Cardiac fibroblast (primary cell): ENCODE data around the gene CHCHD6.

Source experiments
- DNase-seq, 2 donors: peaks; one replicate each; pipeline versions ENCODE4 v3.0.0 to v3.0.0-alpha.2; 2010; ENCODE audit warnings: low read depth in 2 of 2
- H3K4me3 ChIP-seq, 2 donors: replicated peaks in 1 of 2; 1 replicate in 1 of 2; 2 replicates in 1 of 2; pipeline ENCODE4 v1.5.1; 2011; ENCODE audit warnings: low read depth in 2 of 2, low read length in 2 of 2, mild to moderate bottlenecking in 2 of 2, moderate library complexity in 1 of 2
- TF ChIP-seq, protein P1 (sequence below): IDR thresholded peaks from one replicate; pipeline ENCODE4 v1.5.1; 2011; ENCODE audit warnings: low read depth, mild to moderate bottlenecking, low read length, inconsistent platforms

CHCHD6 gene

DNA sequence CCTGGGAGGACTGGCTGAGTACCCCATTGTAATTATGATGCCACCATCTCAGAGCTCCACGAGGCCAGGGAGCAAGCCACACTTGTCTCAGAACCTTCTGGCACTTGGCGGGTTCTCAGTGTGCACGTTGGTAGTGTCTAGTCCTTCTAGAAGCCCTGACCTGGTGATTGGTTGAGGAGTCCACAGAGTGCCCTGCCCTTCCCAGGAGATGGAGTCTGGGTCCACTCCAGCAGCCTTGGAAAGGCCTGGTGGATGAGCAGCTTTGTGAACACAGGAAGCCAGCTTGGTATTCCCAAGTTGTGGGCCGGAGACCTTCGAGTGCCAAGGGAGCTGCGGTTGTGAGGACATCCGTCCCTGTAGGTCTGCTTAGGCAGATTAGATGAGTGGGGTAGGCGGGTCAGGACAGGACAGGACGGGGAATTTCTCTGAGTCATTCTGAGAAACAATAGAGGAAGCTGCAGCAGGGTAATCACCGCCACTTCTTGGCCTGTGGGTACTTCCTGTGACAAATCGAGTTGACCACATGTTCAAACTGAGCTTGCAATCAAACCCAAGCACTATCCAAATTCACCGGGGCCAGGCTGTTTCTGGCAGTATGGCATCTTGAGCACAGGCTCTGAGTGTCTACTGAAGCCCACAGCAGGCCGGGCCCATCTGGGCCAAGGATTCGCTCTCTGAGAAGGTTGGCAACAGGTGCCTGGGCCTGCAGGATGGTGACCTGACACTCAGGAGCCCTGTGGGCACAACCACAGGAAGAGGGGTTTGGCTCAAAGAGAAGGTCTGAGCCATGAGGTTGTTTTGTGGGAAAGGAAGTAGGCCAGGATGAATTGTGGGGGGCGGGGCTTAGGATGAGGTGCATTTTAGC lies 207.4 kb downstream of the CHCHD6 start:
- H3K4me3 ChIP-seq, result no peak overlapping the region
- DNase-seq, result peak; percentile 86 to 98
- TF ChIP-seq, protein P1, sequence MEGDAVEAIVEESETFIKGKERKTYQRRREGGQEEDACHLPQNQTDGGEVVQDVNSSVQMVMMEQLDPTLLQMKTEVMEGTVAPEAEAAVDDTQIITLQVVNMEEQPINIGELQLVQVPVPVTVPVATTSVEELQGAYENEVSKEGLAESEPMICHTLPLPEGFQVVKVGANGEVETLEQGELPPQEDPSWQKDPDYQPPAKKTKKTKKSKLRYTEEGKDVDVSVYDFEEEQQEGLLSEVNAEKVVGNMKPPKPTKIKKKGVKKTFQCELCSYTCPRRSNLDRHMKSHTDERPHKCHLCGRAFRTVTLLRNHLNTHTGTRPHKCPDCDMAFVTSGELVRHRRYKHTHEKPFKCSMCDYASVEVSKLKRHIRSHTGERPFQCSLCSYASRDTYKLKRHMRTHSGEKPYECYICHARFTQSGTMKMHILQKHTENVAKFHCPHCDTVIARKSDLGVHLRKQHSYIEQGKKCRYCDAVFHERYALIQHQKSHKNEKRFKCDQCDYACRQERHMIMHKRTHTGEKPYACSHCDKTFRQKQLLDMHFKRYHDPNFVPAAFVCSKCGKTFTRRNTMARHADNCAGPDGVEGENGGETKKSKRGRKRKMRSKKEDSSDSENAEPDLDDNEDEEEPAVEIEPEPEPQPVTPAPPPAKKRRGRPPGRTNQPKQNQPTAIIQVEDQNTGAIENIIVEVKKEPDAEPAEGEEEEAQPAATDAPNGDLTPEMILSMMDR, result no peak

GRCh38 chr3:126912027-126912422 lies 208.0 kb downstream of the CHCHD6 start:
- no peak overlapping the region for H3K4me3 ChIP-seq
- no peak for DNase-seq
- TF ChIP-seq, protein P1, result no peak

DNA sequence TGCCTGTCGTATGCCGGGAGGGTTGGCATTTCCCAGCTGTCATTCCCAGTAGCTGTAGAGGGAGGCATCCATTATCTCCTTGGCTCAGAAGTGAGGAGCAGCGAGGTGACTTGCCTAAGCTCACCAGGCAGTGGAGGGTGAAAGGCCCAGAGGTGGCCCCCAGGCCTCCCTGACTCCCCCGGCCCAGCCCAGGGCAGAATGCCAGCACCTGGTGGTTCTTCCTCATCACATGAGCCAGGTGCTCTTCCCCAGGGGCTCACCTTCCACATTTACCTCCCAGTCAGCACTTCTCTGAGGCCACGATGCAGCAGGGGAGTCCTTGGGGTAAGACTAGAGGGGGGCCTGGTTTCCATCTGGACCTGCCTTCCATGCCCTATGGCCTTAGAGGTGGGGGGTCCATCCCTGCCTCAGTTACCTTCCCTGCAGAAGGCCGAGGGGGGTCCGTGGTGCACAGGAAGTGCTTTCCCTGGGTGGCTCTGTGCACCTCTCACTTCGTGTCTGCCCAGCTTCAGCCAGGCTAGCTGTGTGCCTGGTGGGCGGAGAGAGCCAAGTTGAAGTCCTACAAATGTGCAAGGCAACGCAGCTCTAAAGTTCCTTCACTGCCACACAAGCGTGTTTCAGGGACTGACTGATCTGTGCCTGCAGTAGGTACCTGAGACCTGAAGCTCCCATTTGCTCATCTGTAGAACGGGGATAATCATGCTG lies 208.6 kb downstream of the CHCHD6 start:
- no peak for DNase-seq
- TF ChIP-seq, protein P1, result no peak
- no peak overlapping the region for H3K4me3 ChIP-seq

GRCh38 chr3:126913524-126913923 lies 209.5 kb downstream of the CHCHD6 start:
- DNase-seq, result no peak
- H3K4me3 ChIP-seq, result no peak overlapping the region
- TF ChIP-seq, protein P1, result no peak

DNA sequence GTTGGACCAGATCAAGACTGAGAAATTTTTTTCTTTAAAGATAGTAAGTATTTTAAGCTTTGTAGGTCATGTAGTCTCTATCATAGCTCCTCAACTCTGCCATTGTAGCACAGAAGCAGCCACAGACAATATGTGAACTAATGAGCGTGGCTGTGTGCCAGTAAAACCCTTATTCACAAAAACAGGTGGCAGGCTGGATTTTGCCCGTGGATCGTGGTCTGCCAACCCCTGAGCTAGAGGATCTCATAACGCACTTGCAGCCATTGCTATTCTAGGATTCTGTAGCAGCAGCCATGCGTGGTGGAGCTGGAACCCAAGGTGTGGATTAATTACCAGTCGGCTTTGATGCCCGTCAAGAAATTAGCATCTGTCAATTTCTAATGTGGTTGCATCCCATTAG lies 210.2 kb downstream of the CHCHD6 start:
- TF ChIP-seq, protein P1, result no peak
- no peak for DNase-seq
- no peak overlapping the region for H3K4me3 ChIP-seq

DNA sequence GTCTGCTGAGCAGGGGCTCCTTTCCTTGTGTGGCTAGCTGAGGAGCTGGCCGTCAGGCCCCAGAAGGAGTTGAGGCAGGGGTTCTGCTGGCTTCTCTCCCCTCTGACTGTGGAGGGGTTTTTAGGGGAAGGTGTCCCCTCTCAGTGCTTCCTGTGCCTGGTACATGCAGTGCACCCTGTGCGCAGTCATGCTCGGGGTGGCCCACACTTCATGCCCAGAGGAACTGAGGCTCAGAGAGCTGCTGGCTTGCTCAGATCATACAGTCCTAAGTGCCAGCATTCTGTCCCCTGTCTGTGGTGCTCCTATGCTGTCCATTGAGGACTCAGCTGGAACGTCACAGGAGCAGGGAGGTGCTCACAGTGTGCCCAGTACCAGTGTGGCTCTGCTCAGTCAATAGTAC lies 211.0 kb downstream of the CHCHD6 start:
- H3K4me3 ChIP-seq, result no peak overlapping the region
- TF ChIP-seq, protein P1, result no peak
- DNase-seq, result no peak
